Ascending aorta (tissue), 2 donors: ENCODE measurements around the gene KIF1A. TPM values are rescaled to one million over a fixed set of nuclear protein-coding genes. Genes with fewer than 3 reads are reported as not detected.

ENCODE experiments used
- DNase-seq, 2 donors: peaks; one replicate each; pipeline ENCODE4 v3.0.0-alpha.2; 2019; ENCODE audit warnings: low spot score in 2 of 2
- H3K27ac ChIP-seq, 2 donors: fragments of 200-600 bp; sonication (generic); one replicate each; pipeline ENCODE4 v1.5.1; 2016 to 2017; ENCODE audit warnings: mild to moderate bottlenecking in 1 of 2
- H3K27me3 ChIP-seq: fragments of 200-600 bp; sonication (generic); one replicate; pipeline ENCODE4 v1.5.1; 2017
- H3K36me3 ChIP-seq, 2 donors: fragments of 200-600 bp; sonication (generic); one replicate each; pipeline ENCODE4 v1.5.1; 2016
- H3K4me1 ChIP-seq, 2 donors: fragments of 200-600 bp; sonication (generic); one replicate each; pipeline ENCODE4 v1.5.1; 2016 to 2017; ENCODE audit warnings: mild to moderate bottlenecking in 1 of 2
- H3K4me3 ChIP-seq, 2 donors: fragments of 200-600 bp; sonication (generic); one replicate each; pipeline ENCODE4 v1.5.1; 2016 to 2017; ENCODE audit warnings: mild to moderate bottlenecking in 1 of 2
- H3K9me3 ChIP-seq, 2 donors: fragments of 200-600 bp; sonication (generic); one replicate each; pipeline ENCODE4 v1.5.1; 2016
- CTCF ChIP-seq, 3 experiments: fragments of 200-600 bp in 2 of 3; fragments of 450-650 bp in 1 of 3; sonication (generic) in 2 of 3; IDR thresholded peaks; one replicate each; pipeline ENCODE4 v1.5.1; 2016 to 2019; ENCODE audit warnings: antibody characterized with exemption in 3 of 3, mild to moderate bottlenecking in 1 of 3, moderate library complexity in 1 of 3
- intact Hi-C: fragments of 100-400 bp; cut with DNase I; formaldehyde crosslinking; loops from one replicate; pipeline ENCODE4 v1.15.1; 2023
- total RNA-seq: library from RNA; depleted of rRNA; stranded (reverse); fragments of >200 nt; gene quantifications from one replicate; pipeline ENCODE4 v1.1.0, GENCODE V29; 2016

Gene KIF1A
- total RNA-seq, 1 donor from 2014 or later, result 0.11 TPM

- no peaks in the 10 kb centered on the region for H3K4me1 ChIP-seq
- H3K27ac ChIP-seq, result no peak overlapping the region
- no peaks in the 10 kb centered on the region for H3K36me3 ChIP-seq
- H3K9me3 ChIP-seq, result no peaks in the 10 kb centered on the region
- no peak for TF ChIP-seq CTCF (IDR thresholded peaks at IDR 0.05)
- no peaks in the 10 kb centered on the region for H3K27me3 ChIP-seq
- intact Hi-C loops, result no loop called here
- H3K4me3 ChIP-seq, result no peak overlapping the region
- DNase-seq, result no peak
These were observed 57.8 kb downstream of the KIF1A start for GRCh38 chr2:240762249-240762648.

DNA sequence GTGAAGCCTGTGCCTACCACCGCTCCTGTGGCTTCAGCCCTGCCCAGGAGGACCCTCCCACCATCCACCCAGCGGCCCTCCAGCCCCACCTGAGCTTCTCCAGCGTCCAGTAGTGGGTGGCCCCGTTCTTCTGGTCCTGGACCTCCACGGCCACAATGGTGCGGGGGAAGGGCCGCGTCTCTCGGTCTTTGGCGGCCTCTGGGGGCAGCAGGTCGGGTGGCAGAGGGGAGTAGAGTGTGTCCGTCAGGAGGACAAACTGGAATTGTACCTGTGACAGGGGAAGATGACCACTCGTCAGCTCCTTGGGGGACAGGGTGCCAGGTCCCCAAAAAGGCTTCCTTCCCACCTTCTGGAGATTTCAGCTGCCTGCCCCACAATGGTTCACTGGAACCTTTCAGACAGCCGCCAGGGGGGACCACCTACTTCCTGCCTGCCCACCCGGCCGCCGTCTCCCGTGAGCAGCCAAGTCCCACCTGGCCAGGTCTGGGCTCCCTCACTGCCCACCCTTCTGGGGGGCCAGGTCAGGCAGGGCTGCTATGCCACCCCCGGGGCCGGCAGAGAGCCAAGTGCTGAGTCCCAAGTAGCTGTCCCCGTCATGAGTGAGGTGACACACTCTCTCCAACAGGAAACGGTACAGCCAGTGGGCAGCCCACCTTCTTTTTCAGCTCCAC lies 59.3 kb downstream of the KIF1A start:
- Histone ChIP-seq H3K9me3 (no peaks in the 10 kb centered on the region), H3K27me3 (no peaks in the 10 kb centered on the region), H3K4me1 (no peaks in the 10 kb centered on the region), H3K36me3 (no peaks in the 10 kb centered on the region), H3K27ac (no peak overlapping the region), H3K4me3 (no peak overlapping the region)
- TF ChIP-seq CTCF (IDR thresholded peaks at IDR 0.05), result no peak
- DNase-seq, result no peak
- intact Hi-C loops, result no loop called here

- H3K4me3 ChIP-seq, result no peak overlapping the region
- H3K9me3 ChIP-seq, result no peaks in the 10 kb centered on the region
- H3K27me3 ChIP-seq, result no peaks in the 10 kb centered on the region
- DNase-seq, result no peak
- no peak overlapping the region for H3K27ac ChIP-seq
- H3K4me1 ChIP-seq, result no peaks in the 10 kb centered on the region
- no peak for TF ChIP-seq CTCF (IDR thresholded peaks at IDR 0.05)
- no peaks in the 10 kb centered on the region for H3K36me3 ChIP-seq
- intact Hi-C loops, result no loop called here
These were observed 59.9 kb downstream of the KIF1A start for GRCh38 chr2:240760121-240760520.

DNA sequence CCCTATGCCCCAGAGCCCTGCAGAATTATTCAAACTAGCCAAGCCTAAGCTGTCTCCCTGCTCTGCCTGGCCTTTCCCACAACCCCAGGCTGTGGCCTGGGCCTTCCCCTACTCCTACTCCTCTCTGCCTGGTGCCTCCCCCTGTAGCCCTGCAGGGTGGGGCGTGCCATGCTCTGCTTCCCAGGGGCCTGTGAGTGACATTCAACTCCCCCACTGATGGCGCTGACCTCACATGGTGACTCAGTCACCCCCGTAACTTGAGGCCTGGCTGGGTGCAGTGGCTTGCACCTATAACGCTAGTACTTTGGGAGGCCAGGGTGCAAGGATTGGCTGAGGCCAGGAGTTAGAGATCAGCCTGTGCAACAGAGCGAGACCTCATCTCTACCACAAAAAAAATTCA lies 60.6 kb downstream of the KIF1A start:
- Histone ChIP-seq H3K4me3 (no peak overlapping the region), H3K27me3 (no peaks in the 10 kb centered on the region), H3K4me1 (no peaks in the 10 kb centered on the region), H3K36me3 (no peaks in the 10 kb centered on the region), H3K9me3 (no peaks in the 10 kb centered on the region), H3K27ac (no peak overlapping the region)
- no peak for TF ChIP-seq CTCF (IDR thresholded peaks at IDR 0.05)
- intact Hi-C loops, result no loop called here
- no peak for DNase-seq

DNA sequence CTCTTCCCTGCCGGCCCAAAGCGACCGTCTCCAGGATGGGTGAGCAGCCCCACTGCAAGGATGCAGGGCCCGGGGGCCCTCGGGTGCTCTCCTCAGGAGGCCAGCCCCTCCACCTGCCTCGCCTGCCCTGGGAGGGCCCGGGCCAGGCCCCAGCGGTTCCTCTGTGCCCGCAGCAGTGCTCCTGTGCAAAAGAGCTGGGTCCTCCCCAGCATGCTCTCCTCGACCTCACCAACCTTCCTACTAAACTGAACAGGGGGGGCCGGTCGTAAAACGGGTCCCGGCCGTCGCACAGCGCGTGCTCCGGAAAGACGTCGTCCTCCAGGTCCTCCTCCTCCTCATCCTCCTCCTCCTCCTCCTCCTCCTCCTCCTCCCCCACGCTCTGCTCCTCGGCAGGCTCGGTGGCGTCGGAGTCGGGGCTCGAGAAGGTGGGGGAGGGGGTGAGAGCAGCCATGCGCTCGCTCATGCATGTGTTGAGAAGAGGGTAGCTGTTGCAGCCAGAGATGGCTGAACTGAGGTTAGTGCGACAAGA lies 62.9 kb downstream of the KIF1A start:
- Histone ChIP-seq H3K27me3 (no peaks in the 10 kb centered on the region), H3K4me1 (no peaks in the 10 kb centered on the region), H3K4me3 (no peak overlapping the region), H3K27ac (no peak overlapping the region), H3K9me3 (no peaks in the 10 kb centered on the region), H3K36me3 (no peaks in the 10 kb centered on the region)
- DNase-seq, result no peak
- intact Hi-C loops, result no loop called here
- no peak for TF ChIP-seq CTCF (IDR thresholded peaks at IDR 0.05)
